Natural killer cell (primary cell): ENCODE measurements around the gene RPL36A. TPM values are rescaled to one million over a fixed set of nuclear protein-coding genes. Genes with fewer than 3 reads are reported as not detected.
A peak's percentile ranks its signal among the peaks of the same experiment; 100 is the strongest.

Experiments used
- ATAC-seq, 3 donors: fragments of 150-1000 bp in 2 of 3; fragments of 200-7000 bp in 1 of 3; cut with Tn5 transposase; 1 replicate in 1 of 3; 2 replicates in 2 of 3; pipeline ENCODE4 v1.10.0; 2021; ENCODE audit warnings: mild to moderate bottlenecking in 2 of 3, moderate library complexity in 2 of 3
- DNase-seq, 2 donors: peaks; one replicate each; pipeline versions ENCODE4 v3.0.0 to v3.0.0-alpha.2; 2013 to 2021; ENCODE audit warnings: mixed read lengths in 1 of 2
- H3K27ac ChIP-seq: one replicate; pipeline ENCODE4 v1.5.1; 2013; ENCODE audit warnings: mild to moderate bottlenecking, low read length
- H3K27me3 ChIP-seq: one replicate; pipeline ENCODE4 v1.6.1; 2013; ENCODE audit warnings: low read length; ENCODE audit not compliant: control insufficient read depth, insufficient read depth
- H3K36me3 ChIP-seq: one replicate; pipeline ENCODE4 v1.6.1; 2013; ENCODE audit warnings: low read length; ENCODE audit not compliant: control insufficient read depth, insufficient read depth
- H3K4me1 ChIP-seq: one replicate; pipeline ENCODE4 v1.6.1; 2013; ENCODE audit warnings: low read length; ENCODE audit not compliant: control insufficient read depth, insufficient read depth
- H3K4me3 ChIP-seq: one replicate; pipeline ENCODE4 v1.5.1; 2013; ENCODE audit warnings: low read length
- H3K9me3 ChIP-seq: one replicate; pipeline ENCODE4 v1.6.1; 2013; ENCODE audit warnings: low read length; ENCODE audit not compliant: control insufficient read depth, insufficient read depth
- H3K27ac Mint-ChIP-seq, 2 donors: one replicate each; pipeline ENCODE4 v1.8.0; 2022; ENCODE audit warnings: mild to moderate bottlenecking in 2 of 2, mixed read lengths in 2 of 2, moderate library complexity in 1 of 2
- H3K27me3 Mint-ChIP-seq, 2 donors: one replicate each; pipeline ENCODE4 v1.8.0; 2022; ENCODE audit warnings: low read depth in 2 of 2, mixed read lengths in 2 of 2
- H3K36me3 Mint-ChIP-seq: one replicate; pipeline ENCODE4 v1.8.0; 2022; ENCODE audit warnings: mixed read lengths
- H3K4me1 Mint-ChIP-seq, 2 donors: one replicate each; pipeline ENCODE4 v1.8.0; 2022; ENCODE audit warnings: mixed read lengths in 2 of 2
- H3K4me3 Mint-ChIP-seq: one replicate; pipeline ENCODE4 v1.8.0; 2022; ENCODE audit warnings: mild to moderate bottlenecking, moderate library complexity, mixed read lengths
- H3K9me3 Mint-ChIP-seq, 2 donors: one replicate each; pipeline ENCODE4 v1.8.0; 2022; ENCODE audit warnings: mixed read lengths in 2 of 2
- CTCF ChIP-seq: fragments of 200-600 bp; IDR thresholded peaks from one replicate; pipeline ENCODE4 v1.8.0; 2022; ENCODE audit warnings: antibody characterized with exemption
- WGBS: methylation state at CpG from one replicate; pipeline ENCODE4 v1.1.7; 2013; ENCODE audit warnings: missing lambda C conversion rate; ENCODE audit not compliant: insufficient coverage; 5-methylcytosine and 5-hydroxymethylcytosine counted together
- intact Hi-C: fragments of 100-400 bp; cut with micrococcal nuclease; formaldehyde crosslinking; loops from one replicate; pipeline ENCODE4 v1.14.2; 2022
- total RNA-seq, 4 donors: library from RNA; stranded (reverse); fragments of 120-200 nt in 1 of 4; gene quantifications; one replicate each; pipeline versions ENCODE4 v1.2.3 to v1.2.4, GENCODE V29; 2013 to 2022

The RPL36A gene
- total RNA-seq, 3 donors from 2014 or later (not counting 1 experiment from before 2014, with no cell fraction given), result 88.0 to 108 (median 91.5) TPM

DNA sequence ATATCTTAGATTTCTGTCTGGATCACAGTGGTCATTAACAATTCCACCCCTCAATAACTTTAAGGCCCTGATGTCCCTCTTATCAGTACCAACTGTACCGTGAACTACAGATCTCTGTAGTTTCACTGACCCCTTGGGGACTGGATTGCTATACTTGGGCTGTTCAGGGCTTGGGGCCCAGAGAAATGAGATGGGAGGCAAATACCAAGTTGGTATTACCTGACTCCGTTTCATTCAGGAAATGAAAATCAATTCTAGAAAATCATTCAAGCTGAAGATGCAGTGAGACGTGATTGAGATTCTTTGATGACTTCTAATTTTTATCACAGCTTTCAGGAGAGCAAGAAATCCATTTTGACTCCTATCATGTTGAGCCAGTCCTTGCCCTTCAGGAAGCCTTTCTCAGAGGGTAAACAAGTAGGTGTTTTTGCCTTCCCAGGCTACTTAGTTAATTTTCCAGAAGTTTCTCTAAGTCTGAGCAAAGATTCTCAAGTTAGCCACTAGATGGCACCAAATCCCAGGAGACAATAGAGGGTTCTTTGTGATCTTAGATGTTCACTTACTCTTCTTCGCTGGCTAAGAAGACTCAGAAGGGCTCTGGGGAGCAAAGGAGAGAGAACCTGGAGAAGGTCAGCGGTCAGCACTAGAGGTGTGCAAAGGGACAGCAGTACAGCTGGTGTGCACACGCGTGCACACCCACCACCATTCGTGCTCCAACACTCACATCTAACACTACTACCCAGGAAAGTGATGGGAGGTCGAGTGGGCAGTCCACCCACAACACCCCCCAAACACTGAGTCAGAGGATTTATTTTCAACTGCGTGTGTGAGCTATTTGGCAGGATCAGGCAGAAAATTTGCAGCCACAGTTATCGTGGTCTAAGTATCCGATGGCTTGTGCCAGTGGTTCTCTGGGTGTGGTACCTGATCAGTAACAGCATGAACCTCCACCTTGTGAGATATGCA is 24.7 kb downstream of the RPL36A start:
- Mint-ChIP-seq H3K4me1 (peaks cover 23 to 44% of the 10 kb centered on the region in 2 donors), H3K27ac (peak overlapping the region; percentile 73 to 76), H3K4me3 (peak overlapping the region; percentile 67), H3K27me3 (no peaks in the 10 kb centered on the region), H3K9me3 (no peaks in the 10 kb centered on the region), H3K36me3 (no peaks in the 10 kb centered on the region)
- Histone ChIP-seq H3K27ac (peak overlapping the region; percentile 45), H3K36me3 (peaks cover 11% of the 10 kb centered on the region), H3K4me1 (peaks cover 29% of the 10 kb centered on the region), H3K4me3 (no peak overlapping the region), H3K9me3 (no peaks in the 10 kb centered on the region), H3K27me3 (no peaks in the 10 kb centered on the region)
- WGBS, result 48% methylated on average over 10 of the region's 12 CpGs
- intact Hi-C loops, result loop anchor here (2.0 to 5.0 kb wide), 4 partner anchors 182 to 517 kb away; partner anchors contain the start of gene ZMAT1
- peak; percentile 57 for TF ChIP-seq CTCF
- peak in 1 of 2 donors; percentile 86 for DNase-seq
- ATAC-seq, result peak; percentile 70 to 78 (median 76)

GRCh38 chrX:101416691-101417090 is 25.9 kb downstream of the RPL36A start:
- Mint-ChIP-seq H3K27me3 (no peaks in the 10 kb centered on the region), H3K4me1 (peaks cover 18 to 41% of the 10 kb centered on the region in 2 donors), H3K4me3 (peak overlapping the region; percentile 92), H3K9me3 (no peaks in the 10 kb centered on the region), H3K36me3 (no peaks in the 10 kb centered on the region), H3K27ac (peak overlapping the region; percentile 90 to 98)
- WGBS, result 95% methylated on average over 7 of the region's 7 CpGs
- H3K27me3 ChIP-seq, result no peaks in the 10 kb centered on the region
- no peak overlapping the region for H3K27ac ChIP-seq
- DNase-seq, result no peak
- no peak for ATAC-seq
- H3K4me1 ChIP-seq, result peaks cover 27% of the 10 kb centered on the region
- intact Hi-C loops, result loop anchor here (5.0 kb wide), 2 partner anchors 181 to 516 kb away; partner anchors contain the start of gene ZMAT1
- no peak for TF ChIP-seq CTCF
- H3K4me3 ChIP-seq, result no peak overlapping the region
- H3K9me3 ChIP-seq, result no peaks in the 10 kb centered on the region
- peaks cover 11% of the 10 kb centered on the region for H3K36me3 ChIP-seq

DNA sequence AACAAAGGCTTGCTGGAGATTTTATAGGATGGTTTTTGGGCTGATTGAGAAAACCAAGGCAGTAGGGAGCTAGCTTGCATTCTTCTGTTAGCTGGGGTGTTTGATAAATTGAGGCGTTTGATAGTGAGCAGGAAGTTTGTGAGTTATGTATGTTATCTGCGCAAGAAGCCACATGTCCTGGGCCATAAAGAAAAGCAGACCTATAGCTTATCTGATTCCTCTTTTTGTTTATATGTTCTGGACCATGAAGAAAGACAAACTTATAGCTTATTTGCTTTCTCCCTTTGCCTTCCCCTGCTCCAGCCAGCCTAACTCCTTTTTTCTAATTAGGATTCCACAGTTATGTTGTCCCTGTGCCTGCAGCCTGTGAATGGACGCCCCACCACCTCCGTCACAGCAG is 26.4 kb downstream of the RPL36A start:
- Mint-ChIP-seq H3K4me3 (peak overlapping the region; percentile 92), H3K4me1 (peaks cover 18 to 36% of the 10 kb centered on the region in 2 donors), H3K36me3 (no peaks in the 10 kb centered on the region), H3K9me3 (no peaks in the 10 kb centered on the region), H3K27me3 (no peaks in the 10 kb centered on the region), H3K27ac (peak overlapping the region; percentile 90 to 98)
- no peak for TF ChIP-seq CTCF
- H3K4me3 ChIP-seq, result no peak overlapping the region
- H3K4me1 ChIP-seq, result peaks cover 23% of the 10 kb centered on the region
- H3K27me3 ChIP-seq, result no peaks in the 10 kb centered on the region
- DNase-seq (no peak), ATAC-seq (no peak)
- intact Hi-C loops, result loop anchor here (5.0 kb wide), 2 partner anchors 180 to 515 kb away; partner anchors contain the start of gene ZMAT1
- H3K27ac ChIP-seq, result no peak overlapping the region
- 87% methylated on average over 3 of the region's 4 CpGs for WGBS
- H3K36me3 ChIP-seq, result peaks cover 8% of the 10 kb centered on the region
- no peaks in the 10 kb centered on the region for H3K9me3 ChIP-seq
